Measurements from ENCODE around the gene IFT88. TPM values are rescaled to one million over a fixed set of nuclear protein-coding genes. Genes with fewer than 3 reads are reported as not detected.

The IFT88 gene
- total and polyA plus RNA-seq, 4 donors, result 7.1 to 18.7 (median 10.5) TPM

GRCh38 chr13:20714161-20714560, 147.2 kb downstream of the IFT88 start (continued):
- TF ChIP-seq FOXA1 (IDR thresholded peaks at IDR 0.05) (no peak), NR2F2 (IDR thresholded peaks at IDR 0.05) (no peak)
- TF ChIP-seq, protein P1, sequence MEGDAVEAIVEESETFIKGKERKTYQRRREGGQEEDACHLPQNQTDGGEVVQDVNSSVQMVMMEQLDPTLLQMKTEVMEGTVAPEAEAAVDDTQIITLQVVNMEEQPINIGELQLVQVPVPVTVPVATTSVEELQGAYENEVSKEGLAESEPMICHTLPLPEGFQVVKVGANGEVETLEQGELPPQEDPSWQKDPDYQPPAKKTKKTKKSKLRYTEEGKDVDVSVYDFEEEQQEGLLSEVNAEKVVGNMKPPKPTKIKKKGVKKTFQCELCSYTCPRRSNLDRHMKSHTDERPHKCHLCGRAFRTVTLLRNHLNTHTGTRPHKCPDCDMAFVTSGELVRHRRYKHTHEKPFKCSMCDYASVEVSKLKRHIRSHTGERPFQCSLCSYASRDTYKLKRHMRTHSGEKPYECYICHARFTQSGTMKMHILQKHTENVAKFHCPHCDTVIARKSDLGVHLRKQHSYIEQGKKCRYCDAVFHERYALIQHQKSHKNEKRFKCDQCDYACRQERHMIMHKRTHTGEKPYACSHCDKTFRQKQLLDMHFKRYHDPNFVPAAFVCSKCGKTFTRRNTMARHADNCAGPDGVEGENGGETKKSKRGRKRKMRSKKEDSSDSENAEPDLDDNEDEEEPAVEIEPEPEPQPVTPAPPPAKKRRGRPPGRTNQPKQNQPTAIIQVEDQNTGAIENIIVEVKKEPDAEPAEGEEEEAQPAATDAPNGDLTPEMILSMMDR (IDR thresholded peaks at IDR 0.05; ENCODE audit: low read depth, low read length, missing input control), result no peak

GRCh38 chr13:20714563-20715329, 147.8 kb downstream of the IFT88 start:
- TF ChIP-seq HNF4A (conservative IDR thresholded peaks at IDR 0.05) (peak in 1 of 2 donors; percentile 13), SP1 (IDR thresholded peaks at IDR 0.05) (no peak), RXRA (IDR thresholded peaks at IDR 0.05) (peak; percentile 38 to 75)
- no peak overlapping the region for H3K27ac ChIP-seq (ENCODE audit: low read depth in 1 of 2, low read length in 2 of 2)
- 67% methylated on average over 9 of the region's 9 CpGs for WGBS

DNA sequence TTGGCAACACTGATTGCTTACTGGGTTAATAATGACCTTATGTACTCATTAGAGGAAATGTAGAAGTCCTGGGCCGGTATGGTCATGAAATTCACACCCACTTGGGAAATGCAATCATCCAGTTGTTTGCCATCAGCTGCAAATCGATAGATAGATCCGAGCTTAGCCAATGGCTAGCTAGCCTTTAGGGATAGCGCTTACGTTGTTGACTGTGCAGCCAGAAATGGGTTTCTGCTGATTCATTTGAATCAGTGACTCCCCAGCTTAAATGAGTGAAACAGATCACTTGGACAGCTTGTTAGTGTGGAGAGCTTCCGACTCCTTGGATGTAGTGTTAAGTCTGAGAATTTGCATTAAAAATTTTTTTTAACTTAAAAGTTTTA, 148.4 kb downstream of the IFT88 start:
- 78% methylated on average over 6 of the region's 6 CpGs for WGBS
- Histone ChIP-seq H3K9me3 (ENCODE audit: control insufficient read depth in 4 of 4, low read length in 3 of 4) (no peaks in the 10 kb centered on the region), H3K36me3 (ENCODE audit: control insufficient read depth in 4 of 4, insufficient read depth in 3 of 4, low read depth in 1 of 4, low read length in 3 of 4) (no peaks in the 10 kb centered on the region), H3K27me3 (ENCODE audit: control insufficient read depth in 4 of 4, insufficient read depth in 4 of 4, low read length in 3 of 4) (no peaks in the 10 kb centered on the region), H3K9ac (ENCODE audit: low read depth in 1 of 2, low read length in 2 of 2) (no peak overlapping the region), H3K27ac (ENCODE audit: low read depth in 1 of 2, low read length in 2 of 2) (no peak overlapping the region), H3K4me1 (ENCODE audit: control insufficient read depth in 4 of 4, insufficient read depth in 4 of 4, low read length in 3 of 4) (peaks cover 0 to 7% (median 4%) of the 10 kb centered on the region in 4 donors), H3K4me3 (ENCODE audit: low read depth in 1 of 3, low read length in 3 of 3) (no peak overlapping the region)
- TF ChIP-seq GABPA (IDR thresholded peaks at IDR 0.05 in 1 of 2, conservative IDR thresholded peaks at IDR 0.05 in 1 of 2) (no peak), JUND (IDR thresholded peaks at IDR 0.05) (no peak), RXRA (IDR thresholded peaks at IDR 0.05) (no peak), ZBTB33 (IDR thresholded peaks at IDR 0.05) (no peak), HNF4A (conservative IDR thresholded peaks at IDR 0.05) (no peak), TAF1 (conservative IDR thresholded peaks at IDR 0.05) (no peak), SP1 (IDR thresholded peaks at IDR 0.05) (no peak), FOXA2 (IDR thresholded peaks at IDR 0.05) (no peak), RAD21 (IDR thresholded peaks at IDR 0.05) (no peak)
- TF ChIP-seq, protein P1 (IDR thresholded peaks at IDR 0.05; ENCODE audit: low read depth, low read length, missing input control), result no peak
- DNase-seq (ENCODE audit: low spot score), result no peak

More at GRCh38 chr13:20714563-20715329, 147.8 kb downstream of the IFT88 start:
- Histone ChIP-seq H3K4me3 (ENCODE audit: low read depth in 1 of 3, low read length in 3 of 3) (no peak overlapping the region), H3K36me3 (ENCODE audit: control insufficient read depth in 4 of 4, insufficient read depth in 3 of 4, low read depth in 1 of 4, low read length in 3 of 4) (no peaks in the 10 kb centered on the region), H3K9me3 (ENCODE audit: control insufficient read depth in 4 of 4, low read length in 3 of 4) (no peaks in the 10 kb centered on the region), H3K9ac (ENCODE audit: low read depth in 1 of 2, low read length in 2 of 2) (no peak overlapping the region), H3K27me3 (ENCODE audit: control insufficient read depth in 4 of 4, insufficient read depth in 4 of 4, low read length in 3 of 4) (no peaks in the 10 kb centered on the region), H3K4me1 (ENCODE audit: control insufficient read depth in 4 of 4, insufficient read depth in 4 of 4, low read length in 3 of 4) (peaks cover 0 to 7% (median 4%) of the 10 kb centered on the region in 4 donors)
- DNase-seq (ENCODE audit: low spot score), result no peak

Measured in liver (tissue), 9 donors.